ENCODE data around the gene UCP3. TPM values are rescaled to one million over a fixed set of nuclear protein-coding genes. Genes with fewer than 3 reads are reported as not detected.

The UCP3 gene
- total and polyA plus RNA-seq, 10 of the 15 experiments (the other 5 are each of a cell fraction or from before 2014, with no cell fraction given): 0.02 to 1.9 (median 0.94) TPM

- no peak for TF ChIP-seq ZBTB40 (IDR thresholded peaks at IDR 0.05; ENCODE audit: borderline replicate concordance)
- TF ChIP-seq NKRF (conservative IDR thresholded peaks at IDR 0.05): no peak
These were observed 14.4 kb upstream of the UCP3 start (continued) for GRCh38 chr11:74023276-74023675.

- H3K27me3 ChIP-seq (replicated peaks in 1 of 2; ENCODE audit: control insufficient read depth in 2 of 2, insufficient read depth in 2 of 2, low read length in 1 of 2): no peaks in the 10 kb centered on the region
- no peak overlapping the region for H3K4me2 ChIP-seq (ENCODE audit: control insufficient read depth, insufficient read depth)
- POLR2A ChIA-PET: interaction anchor here (0.5 kb wide), 1 partner anchor 229 kb away, joined by 4 read pairs; no protein-coding TSS in a partner anchor
- FAIRE-seq (no peak), DNase-seq (ENCODE audit: low read depth, low spot score) (no peak), ATAC-seq (no peak)
- SMC1A ChIA-PET (ENCODE audit: uncharacterized antibody, unreplicated experiment): interaction anchor here (1.0 to 3.1 kb wide), 2 partner anchors 11 to 31 kb away, joined by 4 to 21 read pairs; no protein-coding TSS in a partner anchor
- intact Hi-C loops (cut with micrococcal nuclease; ENCODE audit: unreplicated experiment) (loop anchor here (5.0 kb wide), 1 partner anchor 40 kb away; the partner anchor contains the start of gene UCP2), in situ Hi-C loops (cut with MboI) (no loop called here)
- H3K79me2 ChIP-seq (ENCODE audit: control insufficient read depth, insufficient read depth, low read length): no peaks in the 10 kb centered on the region
- CTCF ChIA-PET: no interaction called here
- no TSS peak for BruUV-seq (replicated peaks)
- no peaks in the 10 kb centered on the region for H3K9me3 ChIP-seq (replicated peaks; ENCODE audit: control insufficient read depth, insufficient read depth, low read length)
- H3K27ac ChIP-seq (ENCODE audit: control insufficient read depth, insufficient read depth): no peak overlapping the region
- H3K36me3 ChIP-seq (ENCODE audit: control insufficient read depth in 2 of 2, insufficient read depth in 2 of 2, low read length in 1 of 2): peaks cover 0 to 1% of the 10 kb centered on the region in 2 experiments; a peak in 1 of 4 replicates
- no peaks in the 10 kb centered on the region for H4K20me1 ChIP-seq (ENCODE audit: control insufficient read depth, insufficient read depth)
- no peak overlapping the region for H2AFZ ChIP-seq (ENCODE audit: control insufficient read depth, low read depth, low read length)
- RAD21 ChIA-PET (ENCODE audit: unreplicated experiment): no interaction called here
- WGBS (ENCODE audit: insufficient coverage, insufficient replicate concordance, low lambda C conversion rate, missing lambda C conversion rate): 97% methylated on average over 6 of the region's 6 CpGs
- H3K9ac ChIP-seq (ENCODE audit: control insufficient read depth, insufficient read depth, low read length): no peak overlapping the region
- H3K4me3 ChIP-seq: no peak overlapping the region
- peaks cover 21% of the 10 kb centered on the region for H3K4me1 ChIP-seq (ENCODE audit: control insufficient read depth, insufficient read depth, low read length)
- TF ChIP-seq SMAD5 (IDR thresholded peaks at IDR 0.05; ENCODE audit: low read depth): no peak
- no peak for TF ChIP-seq STAT1 (conservative IDR thresholded peaks at IDR 0.05)
- TF ChIP-seq ZNF217 (IDR thresholded peaks at IDR 0.05): no peak
- TF ChIP-seq TBL1XR1 (IDR thresholded peaks at IDR 0.05; ENCODE audit: low read depth, low read length): no peak
- TF ChIP-seq POLR2AphosphoS5 (IDR thresholded peaks at IDR 0.05; ENCODE audit: low read length): no peak
- TF ChIP-seq POU2F2 (IDR thresholded peaks at IDR 0.05; ENCODE audit: borderline replicate concordance, low read depth, low read length): no peak
- TF ChIP-seq NFYB (IDR thresholded peaks at IDR 0.05; ENCODE audit: insufficient read depth, low read depth, low read length): no peak
- no peak for TF ChIP-seq SRF (IDR thresholded peaks at IDR 0.05; ENCODE audit: low read depth in 2 of 2, low read length in 2 of 2)
- no peak for TF ChIP-seq EGR1 (IDR thresholded peaks at IDR 0.05; ENCODE audit: borderline replicate concordance in 1 of 2, low read depth in 2 of 2, low read length in 2 of 2)
- no peak for TF ChIP-seq MTA2 (IDR thresholded peaks at IDR 0.05; ENCODE audit: low read depth)
- no peak for TF ChIP-seq ZNF687 (IDR thresholded peaks at IDR 0.05)
These were observed 13.7 kb upstream of the UCP3 start for GRCh38 chr11:74022546-74022945.

Measured in GM12878 (cell line).